HG03066 (cell line): ENCODE results near the gene WNK2.

Source experiments
- ATAC-seq: cut with Tn5 transposase; IDR thresholded peaks from one replicate; pipeline ENCODE4 v1.9.1; 2021; ENCODE audit warnings: low read depth; ENCODE audit not compliant: unreplicated experiment

Gene WNK2

DNA sequence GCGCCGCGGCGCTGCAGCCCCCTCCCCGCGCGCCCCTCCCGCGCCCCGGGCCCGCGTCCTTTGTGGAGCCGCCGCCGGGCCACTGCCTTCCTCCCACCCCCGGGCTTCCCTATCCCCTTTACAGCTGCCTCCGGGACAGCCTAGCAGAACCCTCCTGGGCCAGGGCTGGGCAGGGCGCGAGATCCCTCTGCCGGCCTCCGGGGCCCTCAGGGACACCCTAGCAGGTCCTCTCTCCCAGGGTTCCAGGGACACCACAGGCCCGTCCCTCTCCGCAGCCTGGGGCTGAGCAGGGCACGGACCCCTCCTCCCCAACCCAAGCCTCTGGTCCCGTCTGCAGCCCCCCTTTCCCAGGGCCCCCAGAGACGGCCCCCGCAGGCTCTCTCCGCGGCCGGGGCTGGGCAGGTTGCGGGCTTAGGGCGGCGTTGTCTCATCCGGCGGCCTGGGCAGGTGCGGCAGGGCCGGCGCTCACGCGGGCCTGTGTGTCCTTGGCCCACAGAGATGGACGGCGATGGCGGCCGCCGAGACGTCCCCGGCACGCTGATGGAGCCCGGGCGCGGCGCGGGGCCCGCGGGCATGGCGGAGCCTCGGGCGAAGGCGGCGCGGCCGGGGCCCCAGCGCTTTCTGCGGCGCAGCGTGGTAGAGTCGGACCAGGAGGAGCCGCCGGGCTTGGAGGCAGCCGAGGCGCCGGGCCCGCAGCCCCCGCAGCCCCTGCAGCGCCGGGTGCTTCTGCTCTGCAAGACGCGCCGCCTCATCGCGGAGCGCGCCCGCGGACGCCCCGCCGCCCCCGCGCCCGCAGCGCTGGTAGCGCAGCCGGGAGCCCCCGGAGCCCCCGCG is 710 bp downstream of the WNK2 start:
- ATAC-seq: no peak

DNA sequence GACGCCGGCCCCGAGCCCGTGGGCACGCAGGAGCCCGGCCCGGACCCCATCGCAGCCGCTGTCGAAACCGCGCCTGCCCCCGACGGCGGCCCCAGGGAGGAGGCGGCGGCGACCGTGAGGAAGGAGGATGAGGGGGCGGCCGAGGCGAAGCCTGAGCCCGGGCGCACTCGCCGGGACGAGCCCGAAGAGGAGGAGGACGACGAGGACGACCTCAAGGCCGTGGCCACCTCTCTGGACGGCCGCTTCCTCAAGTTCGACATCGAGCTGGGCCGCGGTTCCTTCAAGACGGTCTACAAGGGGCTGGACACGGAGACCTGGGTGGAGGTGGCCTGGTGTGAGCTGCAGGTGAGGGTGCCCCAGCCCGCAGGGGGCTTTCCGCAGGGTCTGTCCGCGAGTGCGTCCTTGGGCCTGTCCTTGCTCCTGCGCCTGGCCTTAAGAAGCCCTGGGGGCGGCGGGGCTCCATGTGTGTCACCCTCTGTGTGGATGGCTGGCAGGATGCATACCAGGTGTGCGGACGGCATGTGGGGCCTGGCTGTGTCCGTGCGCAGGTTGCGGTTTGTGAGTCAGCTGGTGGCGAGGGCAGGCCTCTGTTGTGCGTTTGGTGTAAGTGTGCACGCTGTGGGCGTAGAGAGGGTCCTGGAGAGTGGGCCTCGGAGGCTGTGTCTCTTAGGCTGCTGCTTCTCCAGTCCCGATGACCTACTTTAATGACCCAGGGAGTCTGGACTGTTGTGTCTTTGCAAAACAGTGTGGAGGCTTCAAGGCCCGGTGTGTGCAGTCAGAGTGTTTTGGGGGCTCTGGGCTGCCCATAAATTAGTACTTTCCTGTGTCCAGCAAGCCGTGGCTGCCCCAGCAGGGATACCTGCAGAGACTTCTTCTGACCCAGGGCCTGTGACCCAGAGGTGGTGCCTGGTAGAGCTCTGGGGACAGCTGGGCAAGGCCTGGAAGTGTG is 1.6 kb downstream of the WNK2 start:
- no peak for ATAC-seq

DNA sequence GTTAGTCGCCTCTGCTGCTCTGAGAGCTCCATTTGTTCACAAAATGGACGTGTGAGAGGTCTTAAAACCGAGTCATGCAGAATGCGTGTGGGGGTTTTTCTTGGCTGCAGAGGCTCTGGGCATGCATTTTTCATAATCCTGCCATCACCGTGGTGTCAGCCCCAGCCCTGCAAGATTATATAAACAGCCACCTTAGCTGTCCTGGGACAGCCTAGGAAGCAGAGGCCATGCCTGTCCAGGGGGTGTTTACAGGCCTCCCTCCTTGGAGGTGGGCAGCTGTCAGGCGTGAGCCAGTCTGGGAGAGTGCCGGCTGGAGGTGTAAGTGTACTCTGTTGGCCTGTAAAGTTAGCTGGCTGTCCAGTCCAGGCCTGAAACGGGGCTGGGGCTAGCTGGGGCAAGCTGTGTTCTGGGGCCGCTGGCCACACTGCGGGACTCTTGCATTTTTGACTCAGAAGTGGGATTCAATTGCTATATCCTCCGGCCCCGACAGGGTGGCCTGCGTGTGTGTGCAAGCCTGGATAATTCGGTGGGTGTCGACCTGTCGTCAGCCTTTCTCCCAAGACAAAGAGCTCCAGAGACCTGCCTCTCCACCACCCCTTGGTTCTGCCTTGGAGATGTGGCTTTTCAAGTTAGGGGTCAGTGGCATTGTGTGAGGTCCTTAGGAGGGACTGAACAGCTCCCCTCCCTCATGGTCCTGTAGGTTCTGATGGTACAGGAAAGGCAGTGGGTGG is 2.4 kb downstream of the WNK2 start:
- no peak for ATAC-seq

DNA sequence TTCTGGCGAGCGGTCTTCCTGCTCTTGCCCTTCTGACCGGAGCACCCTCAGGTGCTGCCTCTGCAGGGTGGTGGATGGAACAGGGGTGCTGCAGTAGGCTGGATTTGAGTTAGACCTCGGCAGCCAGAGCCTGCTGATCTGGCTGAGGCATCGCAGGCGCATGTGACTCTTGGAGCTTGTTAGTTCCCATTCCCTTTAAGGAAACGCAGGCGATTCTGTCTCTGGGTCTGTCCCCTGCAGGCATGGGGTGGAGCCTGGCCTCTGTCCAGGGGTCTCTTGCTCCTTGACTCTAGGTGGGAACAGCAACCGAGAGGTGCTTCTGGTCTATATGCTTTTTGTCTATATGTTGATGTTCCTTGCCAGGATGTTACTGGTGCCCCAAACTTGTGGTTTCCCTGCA is 3.1 kb downstream of the WNK2 start:
- ATAC-seq: no peak

DNA sequence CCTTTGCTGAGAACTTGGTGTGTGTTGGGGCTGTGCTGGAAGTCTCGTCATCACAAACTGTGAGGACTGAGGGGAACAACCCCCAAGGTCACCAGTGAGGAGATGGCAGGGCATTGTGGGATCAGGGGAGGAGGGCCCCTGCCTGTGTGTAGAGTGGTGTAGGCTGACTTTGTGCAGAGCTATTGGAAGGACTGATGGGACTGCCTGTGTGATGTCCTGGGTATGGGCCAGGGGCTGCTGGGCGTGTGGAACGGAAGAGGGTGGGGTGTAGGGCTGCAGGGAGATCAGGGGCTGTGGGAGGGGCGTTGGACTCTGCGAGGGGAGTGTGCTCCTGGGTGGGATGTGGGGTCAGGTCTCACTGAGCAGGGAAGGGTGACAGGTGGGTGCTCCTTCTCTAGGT is 3.6 kb downstream of the WNK2 start:
- no peak for ATAC-seq

DNA sequence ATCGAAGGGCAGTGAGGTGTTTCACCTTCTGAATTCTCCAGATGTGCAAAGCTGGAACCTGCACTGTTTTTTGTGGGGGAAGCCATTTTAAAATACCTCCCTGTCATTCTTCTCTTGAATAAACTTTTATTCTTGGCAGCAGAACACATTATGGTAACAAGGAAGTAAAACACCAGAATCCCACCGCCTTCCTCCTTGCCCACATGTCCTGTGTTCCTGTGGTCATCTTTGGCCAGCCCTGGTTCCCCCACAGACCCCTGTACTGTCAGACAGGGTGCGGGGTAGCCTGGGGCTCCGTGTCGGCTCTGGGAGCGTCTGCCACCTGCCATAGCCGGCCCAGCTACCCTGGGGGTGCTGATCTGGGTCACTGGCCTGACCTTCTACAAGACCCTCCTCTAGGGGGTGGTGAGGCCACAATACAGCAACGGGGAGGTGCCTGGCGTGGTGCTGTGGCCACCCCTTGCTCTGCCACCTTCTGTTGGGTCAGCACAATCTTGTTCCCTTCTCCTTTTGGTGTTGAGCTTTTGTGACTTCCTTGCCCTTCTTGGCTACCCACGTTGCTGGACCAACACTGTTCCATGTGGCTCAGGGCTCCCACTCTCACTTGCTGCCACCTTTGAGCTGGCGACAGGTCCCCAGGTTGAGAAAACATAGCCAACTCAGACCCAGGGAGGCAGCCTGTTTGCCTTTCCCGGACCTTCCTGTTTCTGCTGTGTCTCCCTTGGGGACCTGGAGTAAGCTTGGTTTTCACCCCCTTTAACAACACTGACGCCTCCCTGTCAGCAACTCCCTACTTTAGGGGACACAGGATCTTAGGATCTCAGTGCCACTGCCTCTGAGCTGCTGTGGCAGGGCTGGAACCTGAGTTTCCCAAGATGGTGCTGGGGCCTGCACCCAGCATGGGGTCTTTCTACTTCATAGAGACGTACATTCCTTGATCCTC is 4.8 kb downstream of the WNK2 start:
- no peak for ATAC-seq

DNA sequence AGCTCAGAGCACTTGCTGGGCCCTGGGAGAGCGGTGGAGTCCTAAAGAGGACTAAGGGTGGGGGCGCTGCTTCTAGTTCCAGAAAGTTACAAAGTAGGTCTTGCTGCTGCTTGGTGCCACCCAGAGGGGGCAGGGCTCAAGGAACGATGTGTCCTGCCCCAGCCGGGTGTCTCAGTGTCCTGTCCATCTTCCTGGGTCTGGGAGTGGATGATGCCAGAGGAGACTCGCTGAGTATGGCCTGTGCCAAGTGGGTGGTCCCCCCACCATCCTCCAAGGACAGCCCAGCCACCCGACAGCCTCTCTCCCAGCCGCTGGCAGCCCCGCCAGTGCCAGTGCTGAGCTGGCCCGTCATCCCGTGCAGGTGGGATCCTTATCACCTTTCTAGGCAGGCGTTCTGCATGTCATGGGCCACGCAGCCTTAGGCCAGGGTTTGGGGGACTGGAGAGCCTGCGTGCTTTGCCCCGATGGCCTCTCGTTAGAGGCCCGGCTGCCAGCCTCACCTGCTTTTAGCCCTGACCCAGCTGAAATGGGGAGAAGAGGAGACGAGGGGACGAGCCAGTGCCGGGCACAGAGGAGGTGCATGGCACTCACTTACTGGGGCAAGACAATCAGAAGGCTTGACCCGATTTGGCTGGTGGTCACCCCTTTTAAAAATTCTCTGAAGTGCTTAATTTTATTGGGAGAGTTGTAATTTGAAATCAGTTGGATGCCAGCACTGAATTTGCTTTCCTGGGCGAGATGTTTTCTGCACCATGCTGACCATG is 5.6 kb downstream of the WNK2 start:
- ATAC-seq: no peak

DNA sequence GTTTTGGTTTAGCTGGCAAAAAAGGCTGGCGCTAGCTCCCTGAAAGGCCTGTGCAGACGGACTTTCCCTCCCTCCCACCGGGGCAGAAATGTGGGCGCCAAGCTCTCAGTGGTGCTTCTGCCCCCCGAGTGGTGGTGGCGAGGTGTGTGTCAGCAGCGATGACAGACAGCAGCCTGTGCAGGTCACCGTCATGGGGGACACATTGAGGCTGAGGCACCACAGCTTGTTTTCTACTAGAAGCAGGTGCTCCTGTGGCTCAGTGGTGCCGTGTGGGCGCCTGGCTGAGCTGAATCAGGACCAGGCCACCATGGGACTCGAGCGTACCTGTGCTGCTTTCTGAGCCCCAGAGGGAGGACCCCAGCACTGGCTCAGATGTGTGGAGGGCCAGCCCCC is 6.2 kb downstream of the WNK2 start:
- no peak for ATAC-seq

DNA sequence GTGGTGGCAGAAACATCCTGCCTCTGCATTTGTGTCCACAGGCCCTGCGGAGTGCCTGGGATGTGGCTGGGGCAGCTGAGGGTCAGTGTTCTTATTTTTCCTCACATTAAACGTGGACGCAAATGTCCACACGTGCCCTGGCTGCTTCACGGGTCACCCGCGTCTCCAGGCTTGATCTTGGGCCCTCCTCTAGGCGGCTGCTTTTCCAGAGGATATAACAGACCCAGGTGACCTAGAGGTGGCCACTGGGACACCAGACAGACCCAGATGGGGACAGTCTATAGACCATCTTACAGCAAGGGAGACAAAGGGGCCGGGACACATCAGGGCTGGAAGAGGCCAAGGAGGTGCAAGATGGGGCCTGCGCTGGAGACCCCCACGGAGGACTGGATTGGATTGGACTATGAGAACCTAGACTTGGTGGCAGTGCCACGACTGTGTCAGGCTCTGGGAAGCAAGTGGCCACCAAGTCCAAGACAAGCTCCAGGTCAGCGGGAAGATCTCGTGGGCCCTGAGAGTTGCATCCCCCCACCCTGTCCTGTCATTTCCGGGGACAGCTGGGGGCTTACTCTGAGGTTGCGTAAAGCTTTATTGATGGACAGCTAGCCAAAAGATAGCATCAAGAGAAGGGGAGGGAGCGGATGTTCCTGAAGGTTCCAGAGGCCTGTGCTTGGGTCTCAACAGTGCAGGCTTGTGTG is 6.9 kb downstream of the WNK2 start:
- ATAC-seq: no peak

DNA sequence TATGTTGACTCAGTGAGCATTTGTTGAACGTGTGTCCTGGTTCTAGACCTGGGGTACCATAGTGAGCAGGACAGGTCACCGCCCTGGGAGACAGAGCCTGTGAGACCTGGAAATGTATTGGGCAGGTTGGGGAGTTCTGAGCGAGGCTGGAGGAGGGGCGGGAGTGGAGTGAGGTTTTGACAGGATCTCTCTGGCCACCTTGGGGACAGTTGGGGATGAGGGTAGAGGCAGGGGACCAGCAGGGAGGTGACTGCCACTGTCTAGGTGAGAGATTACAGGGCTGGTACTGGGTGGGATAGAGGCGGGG is 7.4 kb downstream of the WNK2 start:
- no peak for ATAC-seq

DNA sequence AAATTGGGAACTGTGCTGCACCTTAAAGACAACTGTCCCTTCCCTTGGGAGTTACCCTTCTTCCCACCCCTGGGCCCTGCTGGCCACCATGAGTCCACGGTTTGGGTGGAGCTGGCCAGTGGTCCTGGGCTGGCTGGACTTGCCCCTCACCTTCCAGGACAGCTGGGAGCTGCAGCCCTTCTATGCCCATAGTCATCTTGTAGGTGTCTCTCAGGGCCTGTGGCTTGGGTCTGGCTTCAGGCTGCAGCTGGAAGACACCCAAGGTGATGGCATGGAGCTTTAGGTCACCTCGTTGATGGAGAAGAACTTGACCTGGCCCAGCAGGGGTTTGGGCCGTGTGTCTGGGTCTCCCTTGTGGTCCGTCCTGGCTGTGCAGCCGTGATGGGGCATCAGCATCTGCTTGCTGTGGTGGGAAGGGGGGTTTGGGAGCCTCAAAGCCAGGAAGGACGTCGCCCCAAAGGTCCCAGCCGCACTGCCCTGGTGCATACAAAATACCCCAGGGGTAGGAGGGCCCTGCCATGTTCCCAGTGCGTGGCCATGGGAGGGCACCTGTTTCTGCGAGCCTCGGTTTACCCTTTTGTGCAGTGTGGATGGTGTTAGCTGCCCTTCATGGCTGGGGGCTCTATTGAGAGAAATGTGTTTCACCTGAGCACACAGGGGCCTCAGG is 8.9 kb downstream of the WNK2 start:
- ATAC-seq: no peak

DNA sequence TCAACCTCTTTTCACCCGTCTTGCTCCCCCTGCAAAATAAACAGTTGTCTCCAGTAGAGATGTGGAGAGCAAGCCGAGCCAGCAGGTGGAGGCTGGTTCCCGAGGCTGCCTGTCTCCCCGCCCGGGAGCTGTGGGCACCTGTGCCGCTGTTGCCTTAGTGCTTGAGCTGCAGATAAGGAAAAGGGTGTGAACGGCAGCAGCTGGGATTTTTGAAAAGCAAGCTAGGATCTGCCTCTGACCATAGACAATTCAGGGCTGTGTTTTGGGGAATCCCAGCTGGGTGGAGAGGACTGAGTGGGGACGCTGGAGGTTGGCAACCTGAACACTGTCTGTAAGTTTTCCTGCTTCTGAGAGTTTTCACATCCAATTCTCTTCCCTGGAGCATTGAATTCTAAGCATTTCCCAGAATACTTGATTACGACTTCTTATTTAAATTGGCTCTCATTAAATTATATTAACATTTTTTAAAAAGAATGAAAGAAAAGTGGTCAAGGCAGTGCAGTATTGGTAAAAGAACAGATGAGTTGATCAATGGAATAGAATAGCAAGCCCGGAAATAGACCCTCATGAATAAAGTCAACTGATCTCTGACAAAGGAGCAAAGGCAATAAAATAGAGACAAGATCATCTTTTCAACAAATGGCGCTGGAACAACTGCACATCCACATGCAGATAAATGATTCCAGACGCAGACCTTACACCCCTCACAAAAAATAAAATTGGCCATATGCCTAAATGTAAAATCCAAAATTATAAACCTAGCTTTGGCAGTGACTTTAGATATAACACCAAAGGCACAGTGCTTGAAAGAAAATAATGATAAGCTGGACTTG is 9.7 kb downstream of the WNK2 start:
- ATAC-seq: no peak

DNA sequence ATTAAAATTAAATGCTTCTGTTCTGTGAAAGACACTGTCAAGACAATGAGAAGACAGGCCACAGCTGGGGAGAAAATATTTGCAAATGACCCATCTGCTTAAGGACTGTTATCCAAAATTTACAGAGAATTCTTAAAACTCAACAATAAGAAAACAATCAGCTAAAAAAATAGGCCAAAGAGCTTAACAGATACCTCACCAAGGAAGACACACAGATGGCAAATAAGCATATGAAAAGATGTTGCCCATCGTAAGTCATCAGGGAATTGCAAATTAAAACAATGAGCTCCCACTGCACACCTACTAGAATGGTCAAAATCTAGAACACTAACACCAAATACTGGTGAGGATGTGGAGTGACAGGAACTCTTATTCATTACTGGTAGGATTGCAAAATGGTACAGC is 10.3 kb downstream of the WNK2 start:
- no peak for ATAC-seq

DNA sequence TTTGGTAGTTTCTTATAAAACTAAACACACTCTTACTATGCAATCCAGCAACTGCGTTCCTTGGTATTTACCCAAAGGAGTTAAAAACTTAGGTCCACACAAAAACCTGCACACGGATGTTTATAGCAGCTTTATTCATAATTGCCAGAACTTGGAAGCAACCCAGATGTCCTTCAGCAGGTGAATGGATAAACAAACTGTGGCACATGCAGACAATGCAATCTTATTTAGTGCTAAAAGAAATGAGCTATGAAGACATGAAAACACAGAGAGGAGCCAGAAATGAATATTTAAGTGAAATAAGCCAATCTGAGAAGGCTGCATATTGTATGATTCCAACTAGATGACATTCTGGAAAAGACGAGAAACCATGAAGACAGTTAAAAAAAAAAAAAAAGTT is 10.7 kb downstream of the WNK2 start:
- ATAC-seq: no peak

DNA sequence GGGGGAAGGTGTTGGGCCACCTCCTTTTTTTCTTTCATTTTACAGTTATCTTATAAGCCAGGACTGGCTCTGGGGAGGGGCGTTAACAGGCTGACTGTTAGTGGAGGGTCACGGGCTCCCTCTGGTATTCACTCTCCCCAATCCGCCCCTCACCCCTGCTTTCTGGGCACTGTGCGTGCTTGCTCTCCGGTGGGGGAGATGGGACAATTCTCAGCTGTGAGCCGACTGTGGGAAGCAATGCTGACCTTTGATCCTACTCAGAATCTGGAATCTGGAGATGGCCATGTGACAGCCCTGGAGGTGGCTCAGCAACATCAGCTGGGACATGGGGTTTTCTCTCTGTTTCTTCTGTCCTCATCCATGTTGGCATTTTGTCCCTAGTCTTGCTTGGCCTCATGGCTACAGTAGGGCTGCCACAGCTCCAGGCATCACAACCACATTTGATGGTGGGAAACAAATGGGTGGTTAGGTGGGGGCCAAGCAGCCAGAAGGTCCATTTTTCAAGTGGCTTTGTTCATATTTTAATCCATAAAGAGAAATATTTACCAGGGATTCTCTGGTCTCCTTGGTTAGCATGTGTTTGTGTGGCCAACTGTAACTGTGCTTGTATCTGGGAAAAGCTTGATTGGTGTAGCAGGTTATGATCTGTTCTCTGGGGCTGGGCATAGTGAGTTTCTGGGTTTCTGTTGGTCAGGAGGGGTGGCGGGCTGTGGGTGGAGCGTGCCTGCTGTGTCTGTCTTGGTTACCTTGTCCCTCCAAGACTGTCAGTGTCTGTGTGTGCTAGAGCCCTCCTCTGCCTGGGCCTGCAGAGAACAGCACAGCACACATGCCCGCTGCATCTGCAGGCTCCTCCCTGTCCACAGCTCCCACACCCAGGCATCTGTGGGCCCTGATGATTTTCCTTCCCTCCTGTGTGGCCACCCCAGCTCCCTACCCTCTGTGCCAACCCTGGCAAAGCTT is 12.4 kb downstream of the WNK2 start:
- no peak for ATAC-seq

DNA sequence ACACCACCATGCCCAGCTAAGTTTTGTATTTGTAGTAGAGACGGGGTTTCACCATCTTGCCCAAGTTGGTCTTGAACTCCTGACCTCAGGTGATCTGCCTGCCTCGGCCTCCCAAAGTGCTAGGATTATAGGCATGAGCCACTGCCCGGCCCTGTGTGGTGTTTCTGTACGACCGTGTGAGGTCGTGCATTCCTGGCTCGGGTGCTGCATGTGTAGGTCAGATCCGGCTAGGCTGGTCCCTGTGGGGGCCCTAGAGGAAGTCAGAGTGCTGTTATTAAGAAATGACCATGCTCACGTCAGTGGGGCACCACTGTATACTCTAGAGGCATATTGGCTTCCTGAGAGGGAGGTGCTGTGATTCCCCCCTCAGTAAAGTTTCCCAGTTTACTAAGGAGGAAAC is 13.7 kb downstream of the WNK2 start:
- no peak for ATAC-seq
